Body of pancreas (tissue), 4 donors: ENCODE measurements around the gene WNT9A. TPM values are rescaled to one million over a fixed set of nuclear protein-coding genes. Genes with fewer than 3 reads are reported as not detected.

Experiments
- ATAC-seq: fragments of 150-250 bp; one replicate; pipeline ENCODE4 v1.9.1; 2016
- DNase-seq, 4 donors: peaks; one replicate each; pipeline ENCODE4 v3.0.0-alpha.2; 2019
- H3K27ac ChIP-seq, 4 donors: fragments of 200-600 bp; sonication (generic); 1 replicate in 3 of 4; 2 replicates in 1 of 4; pipeline versions ENCODE4 v1.5.1 to v1.6.1; 2016 to 2019; ENCODE audit warnings: mild to moderate bottlenecking in 1 of 4, mixed read lengths in 1 of 4, moderate library complexity in 1 of 4
- H3K27me3 ChIP-seq, 2 donors: fragments of 200-600 bp; sonication (generic); one replicate each; pipeline ENCODE4 v1.6.0; 2016; ENCODE audit warnings: mild to moderate bottlenecking in 1 of 2
- H3K36me3 ChIP-seq, 2 donors: fragments of 200-600 bp; sonication (generic); replicated peaks in 1 of 2; 2 replicates each; pipeline ENCODE4 v1.5.1; 2016; ENCODE audit warnings: low read depth in 2 of 2; ENCODE audit not compliant: insufficient read depth in 1 of 2
- H3K4me1 ChIP-seq: fragments of 200-600 bp; sonication (generic); one replicate; pipeline ENCODE4 v1.6.0; 2016
- H3K4me3 ChIP-seq, 2 donors: fragments of 200-600 bp; sonication (generic); 1 replicate in 1 of 2; 2 replicates in 1 of 2; pipeline ENCODE4 v1.5.1; 2016 to 2019
- H3K9me3 ChIP-seq, 3 donors: fragments of 200-600 bp; sonication (generic); 1 replicate in 2 of 3; 2 replicates in 1 of 3; pipeline ENCODE4 v1.5.1; 2016
- POLR2A ChIP-seq, 3 donors: fragments of 450-650 bp; IDR thresholded peaks; one replicate each; pipeline ENCODE4 v1.6.1; 2016; ENCODE audit warnings: antibody characterized with exemption in 3 of 3, mild to moderate bottlenecking in 2 of 3
- WGBS, 2 donors: methylation state at CpG; one replicate each; pipeline ENCODE4 v1.1.5; 2017; 5-methylcytosine and 5-hydroxymethylcytosine counted together
- intact Hi-C: fragments of 100-400 bp; cut with DNase I; formaldehyde crosslinking; loops from one replicate; pipeline ENCODE4 v1.15.1; 2023
- total RNA-seq, 2 donors: library from RNA; depleted of rRNA; stranded (reverse); fragments of >200 nt; gene quantifications; one replicate each; pipeline ENCODE4 v1.1.0, GENCODE V29; 2016
- TF ChIP-seq, protein P1 (sequence below), 7 experiments: fragments of 450-650 bp in 4 of 7; fragments of 200-600 bp in 3 of 7; sonication (generic) in 3 of 7; IDR thresholded peaks; one replicate each; pipeline ENCODE4 v1.5.1; 2016 to 2019; ENCODE audit warnings: antibody characterized with exemption in 7 of 7

WNT9A gene
- total RNA-seq, 2 donors from 2014 or later, result 0.66 to 2.1 TPM

DNA sequence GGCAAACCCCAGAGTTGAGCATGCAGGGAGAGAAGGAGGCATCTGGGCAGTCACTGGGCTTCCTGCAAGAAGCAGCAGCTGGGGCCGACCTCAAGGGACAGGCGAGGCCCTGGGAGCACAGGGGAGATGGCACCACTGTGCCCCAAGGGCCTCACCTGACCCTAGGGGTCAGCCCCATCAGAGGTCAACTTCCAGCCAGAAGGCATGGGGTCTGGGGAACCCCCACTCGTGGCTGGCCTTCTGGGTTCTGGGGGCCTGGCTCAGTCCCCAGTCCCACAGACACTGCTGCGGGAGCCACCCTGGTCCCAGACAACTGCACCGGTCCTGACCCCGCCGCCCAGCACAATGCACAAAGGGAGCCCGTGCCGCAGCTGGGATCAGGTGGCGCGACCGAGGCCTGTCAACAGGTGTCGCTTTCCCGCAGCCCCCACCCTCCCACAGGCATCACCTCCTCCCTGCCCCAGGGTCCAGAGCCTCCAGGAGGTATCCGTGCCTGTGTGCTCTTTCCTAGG, 6.2 kb downstream of the WNT9A start:
- Histone ChIP-seq H3K27ac (no peak overlapping the region), H3K9me3 (no peaks in the 10 kb centered on the region), H3K4me1 (peaks cover 20% of the 10 kb centered on the region), H3K36me3 (no peaks in the 10 kb centered on the region), H3K4me3 (no peak overlapping the region), H3K27me3 (no peaks in the 10 kb centered on the region)
- TF ChIP-seq, protein P1, sequence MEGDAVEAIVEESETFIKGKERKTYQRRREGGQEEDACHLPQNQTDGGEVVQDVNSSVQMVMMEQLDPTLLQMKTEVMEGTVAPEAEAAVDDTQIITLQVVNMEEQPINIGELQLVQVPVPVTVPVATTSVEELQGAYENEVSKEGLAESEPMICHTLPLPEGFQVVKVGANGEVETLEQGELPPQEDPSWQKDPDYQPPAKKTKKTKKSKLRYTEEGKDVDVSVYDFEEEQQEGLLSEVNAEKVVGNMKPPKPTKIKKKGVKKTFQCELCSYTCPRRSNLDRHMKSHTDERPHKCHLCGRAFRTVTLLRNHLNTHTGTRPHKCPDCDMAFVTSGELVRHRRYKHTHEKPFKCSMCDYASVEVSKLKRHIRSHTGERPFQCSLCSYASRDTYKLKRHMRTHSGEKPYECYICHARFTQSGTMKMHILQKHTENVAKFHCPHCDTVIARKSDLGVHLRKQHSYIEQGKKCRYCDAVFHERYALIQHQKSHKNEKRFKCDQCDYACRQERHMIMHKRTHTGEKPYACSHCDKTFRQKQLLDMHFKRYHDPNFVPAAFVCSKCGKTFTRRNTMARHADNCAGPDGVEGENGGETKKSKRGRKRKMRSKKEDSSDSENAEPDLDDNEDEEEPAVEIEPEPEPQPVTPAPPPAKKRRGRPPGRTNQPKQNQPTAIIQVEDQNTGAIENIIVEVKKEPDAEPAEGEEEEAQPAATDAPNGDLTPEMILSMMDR (IDR thresholded peaks at IDR 0.05), result no peak
- no peak for TF ChIP-seq POLR2A (IDR thresholded peaks at IDR 0.05)
- 60 to 83% methylated on average over 1 to 15 of the region's 15 CpGs for WGBS, 2 donors
- intact Hi-C loops, result loop anchor here (10.0 kb wide), 1 partner anchor 457 kb away; no protein-coding TSS in a partner anchor
- DNase-seq, result peak in 3 of 4 donors; percentile 14 to 50 (median 43)
- ATAC-seq, result no peak

DNA sequence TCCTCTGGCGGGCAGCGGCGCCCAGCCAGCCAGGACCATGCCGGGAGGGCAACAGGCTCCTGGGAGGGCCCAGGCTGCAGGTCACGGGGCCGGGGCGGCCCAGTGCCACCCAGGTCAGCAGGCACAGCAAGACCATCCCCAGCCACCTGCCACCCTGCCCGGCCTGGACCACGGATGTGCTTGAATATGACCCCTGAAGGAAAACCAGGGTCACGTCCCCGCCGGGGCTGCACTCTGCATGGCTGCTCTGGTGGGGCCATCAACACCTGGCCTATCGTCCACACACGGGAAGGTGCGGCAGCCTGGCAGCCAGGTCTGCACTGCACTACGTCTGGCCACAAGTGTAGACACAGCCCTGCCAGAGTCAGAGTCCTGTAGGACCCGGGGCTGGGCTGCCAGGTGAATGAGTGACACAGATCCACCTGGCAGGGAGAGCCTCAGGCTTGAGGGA, 6.9 kb downstream of the WNT9A start:
- Histone ChIP-seq H3K27ac (no peak overlapping the region), H3K4me3 (no peak overlapping the region), H3K36me3 (no peaks in the 10 kb centered on the region), H3K9me3 (no peaks in the 10 kb centered on the region), H3K4me1 (peaks cover 13% of the 10 kb centered on the region), H3K27me3 (no peaks in the 10 kb centered on the region)
- intact Hi-C loops, result loop anchor here (10.0 kb wide), 1 partner anchor 456 kb away; no protein-coding TSS in a partner anchor
- DNase-seq (peak in 1 of 4 donors; percentile 4), ATAC-seq (no peak)
- TF ChIP-seq POLR2A (IDR thresholded peaks at IDR 0.05), result no peak
- TF ChIP-seq, protein P1 (IDR thresholded peaks at IDR 0.05), result no peak
- WGBS, 2 donors, result 94 to 100% methylated on average over 4 to 17 of the region's 17 CpGs

DNA sequence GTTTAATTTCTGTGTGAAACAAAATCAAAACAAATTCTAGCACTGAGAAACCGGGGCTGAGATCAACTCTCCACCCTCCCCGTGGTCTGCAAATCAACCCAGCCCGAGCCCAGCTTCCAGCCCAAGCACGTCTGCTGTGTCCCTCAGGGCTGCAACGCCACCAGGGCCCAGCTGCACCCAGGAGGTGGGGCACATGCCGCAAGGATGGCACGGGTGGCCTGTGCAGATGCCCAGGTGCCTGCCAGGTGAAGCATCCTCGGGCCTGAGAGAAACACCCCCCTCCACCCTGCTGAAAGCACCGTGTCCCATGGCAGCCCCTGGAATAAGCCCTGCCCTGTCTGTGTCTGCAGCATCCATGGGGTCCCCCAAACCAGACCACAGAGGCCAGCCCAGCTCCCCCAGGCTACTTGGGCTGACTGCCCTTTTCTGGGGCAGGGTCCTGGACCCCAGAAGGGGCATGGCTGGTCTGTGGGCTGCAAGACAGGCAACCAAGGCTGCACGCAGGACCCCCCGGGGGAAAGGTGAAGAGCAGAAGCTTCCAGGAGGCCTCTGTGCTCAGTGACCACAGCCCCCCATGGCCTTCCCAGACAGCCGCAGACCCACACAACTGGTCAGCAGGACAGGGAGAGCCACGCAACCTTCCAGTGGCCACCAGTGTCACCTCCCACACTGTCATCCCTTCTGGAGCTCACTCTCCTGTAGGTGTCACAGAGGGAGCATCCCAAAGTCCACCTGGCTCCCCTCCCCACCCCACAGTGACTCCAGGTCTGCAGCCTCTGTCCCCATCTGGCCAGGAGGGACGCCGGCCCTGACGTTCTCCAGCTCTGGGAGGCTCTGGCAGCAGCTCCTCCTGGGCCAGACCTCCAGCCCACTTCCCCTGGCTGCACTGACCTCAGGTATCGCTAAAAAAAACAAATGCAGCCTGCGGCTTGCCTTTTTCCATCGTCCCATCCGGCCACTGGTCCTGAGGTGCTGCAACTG, 7.7 kb downstream of the WNT9A start:
- DNase-seq, result peak in 1 of 4 donors; percentile 3
- Histone ChIP-seq H3K36me3 (no peaks in the 10 kb centered on the region), H3K27me3 (no peaks in the 10 kb centered on the region), H3K4me3 (no peak overlapping the region), H3K9me3 (no peaks in the 10 kb centered on the region), H3K4me1 (peaks cover 5% of the 10 kb centered on the region), H3K27ac (no peak overlapping the region)
- no peak for TF ChIP-seq POLR2A (IDR thresholded peaks at IDR 0.05)
- TF ChIP-seq, protein P1 (IDR thresholded peaks at IDR 0.05), result no peak
- no peak for ATAC-seq
- WGBS, 2 donors, result 89 to 93% methylated on average over 16 to 20 of the region's 20 CpGs
- intact Hi-C loops, result loop anchor here (10.0 kb wide), 1 partner anchor 455 kb away; no protein-coding TSS in a partner anchor

DNA sequence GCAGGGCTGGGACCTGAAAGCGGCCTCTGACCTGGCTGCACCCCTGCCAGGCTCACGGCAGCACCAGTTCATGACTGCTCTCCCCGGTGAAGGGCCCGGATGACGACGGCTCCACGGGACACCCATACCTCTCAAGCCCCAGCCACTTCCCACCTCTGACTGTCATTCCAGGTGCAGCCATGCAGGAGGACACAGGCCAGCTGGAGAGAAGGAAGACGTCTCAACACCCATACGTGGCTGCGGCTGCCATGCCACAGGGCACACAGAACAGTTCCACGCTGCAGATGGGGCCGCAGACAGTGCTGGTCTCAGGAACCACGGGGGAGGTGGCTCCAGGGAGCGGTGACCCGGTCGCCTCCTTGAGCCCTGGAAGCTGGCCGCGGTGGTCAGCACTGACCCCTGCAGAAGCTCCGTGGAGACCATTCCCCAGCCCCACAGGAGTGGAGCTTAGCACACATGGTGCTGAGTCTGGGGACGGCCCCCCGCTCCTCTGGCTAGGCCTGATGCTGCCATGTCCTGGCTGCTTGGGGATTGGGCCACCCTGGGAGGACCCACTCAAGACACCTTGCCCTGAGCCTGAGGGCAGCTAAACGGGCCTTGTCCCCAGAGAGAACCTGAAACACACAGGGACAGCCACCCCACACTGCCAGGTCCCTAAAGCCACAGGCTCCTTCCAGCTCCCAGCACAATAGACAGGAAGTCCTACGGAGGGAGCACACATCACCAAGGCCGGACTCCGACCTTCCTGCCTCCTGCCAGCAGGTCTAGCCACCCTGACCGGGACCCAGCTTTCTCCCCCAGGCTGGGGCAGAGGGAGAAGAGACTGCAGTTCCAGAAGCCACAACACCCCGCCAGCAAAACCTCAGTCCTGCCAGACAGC, 8.6 kb downstream of the WNT9A start:
- TF ChIP-seq, protein P1 (IDR thresholded peaks at IDR 0.05), result no peak
- no peak for TF ChIP-seq POLR2A (IDR thresholded peaks at IDR 0.05)
- Histone ChIP-seq H3K27ac (no peak overlapping the region), H3K27me3 (no peaks in the 10 kb centered on the region), H3K9me3 (no peaks in the 10 kb centered on the region), H3K4me3 (no peak overlapping the region), H3K36me3 (no peaks in the 10 kb centered on the region), H3K4me1 (no peaks in the 10 kb centered on the region)
- intact Hi-C loops, result no loop called here
- WGBS, 2 donors, result 73 to 88% methylated on average over 6 to 19 of the region's 27 CpGs
- peak in 1 of 4 donors; percentile 3 for DNase-seq
- ATAC-seq, result no peak
